DMS114 treated with DMSO at 0.1 percent for 48 hours (cell line): ENCODE measurements around the gene IL4R.
"Not testable (repeated sequence)": the region's sequence is repeated elsewhere in the genome, so short reads cannot be mapped to it uniquely, and the experiment has no call there.

Experiments used
- DNase-seq: peaks from one replicate; lab custom pipeline; 2025; ENCODE audit not compliant: unreplicated experiment; lab: John Stamatoyannopoulos, UW

The IL4R gene

DNA sequence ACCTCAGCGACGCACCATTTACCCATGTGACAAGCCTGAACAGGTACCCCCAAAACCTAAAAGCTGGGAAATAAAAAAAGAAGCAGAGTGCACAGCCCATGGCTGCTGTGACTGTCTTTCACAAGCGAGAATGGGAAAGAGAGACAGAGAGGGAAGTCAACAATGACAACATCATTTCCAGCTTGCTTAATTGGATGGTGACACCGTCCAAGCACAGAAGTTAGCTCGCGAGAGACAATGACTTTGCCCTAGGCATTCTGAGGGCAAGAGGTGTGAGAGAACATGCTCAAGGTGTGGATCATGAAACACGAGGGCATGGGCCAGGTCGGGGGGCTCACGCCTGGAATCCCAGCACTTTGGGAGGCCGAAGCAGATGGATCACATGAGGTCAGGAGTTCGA lies 25.9 kb upstream of the IL4R start:
- no peak for DNase-seq

DNA sequence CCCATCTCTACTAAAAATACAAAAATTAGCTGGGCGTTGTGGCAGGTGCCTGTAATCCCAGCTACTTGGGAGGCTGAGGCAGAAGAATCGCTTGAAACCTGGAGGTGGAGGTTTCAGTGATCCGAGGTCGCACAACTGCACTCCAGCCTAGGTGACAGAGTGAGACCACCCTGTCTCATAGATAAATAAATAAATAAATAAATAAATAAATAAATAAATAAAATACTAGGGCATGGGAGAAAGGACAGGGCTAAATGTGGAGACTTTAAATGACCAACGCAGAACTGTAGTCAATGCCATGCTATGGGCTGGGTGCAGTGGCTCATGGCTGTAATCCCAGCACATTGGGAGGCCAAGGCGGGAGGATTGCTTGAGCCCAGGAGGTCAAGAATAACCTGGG lies 25.5 kb upstream of the IL4R start:
- not testable (repeated sequence) for DNase-seq

DNA sequence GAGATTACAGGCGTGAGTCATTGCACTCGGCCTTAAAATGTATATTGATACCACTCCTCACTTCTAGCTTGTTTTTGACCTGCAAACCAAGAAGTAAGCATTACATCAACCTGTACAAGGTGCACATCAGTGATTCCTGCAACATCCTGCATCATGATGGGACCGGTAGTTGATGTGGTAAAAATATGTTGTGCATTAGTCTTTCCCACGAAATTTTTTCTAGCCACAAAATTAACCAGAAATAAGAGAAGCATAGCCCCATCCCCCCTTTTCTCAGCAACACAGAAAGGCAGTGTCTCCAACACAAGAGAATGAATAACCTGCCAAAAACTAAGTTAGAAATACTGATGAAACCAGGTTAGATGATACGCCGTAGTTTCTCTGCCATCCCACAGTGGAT lies 24.1 kb upstream of the IL4R start:
- no peak for DNase-seq

DNA sequence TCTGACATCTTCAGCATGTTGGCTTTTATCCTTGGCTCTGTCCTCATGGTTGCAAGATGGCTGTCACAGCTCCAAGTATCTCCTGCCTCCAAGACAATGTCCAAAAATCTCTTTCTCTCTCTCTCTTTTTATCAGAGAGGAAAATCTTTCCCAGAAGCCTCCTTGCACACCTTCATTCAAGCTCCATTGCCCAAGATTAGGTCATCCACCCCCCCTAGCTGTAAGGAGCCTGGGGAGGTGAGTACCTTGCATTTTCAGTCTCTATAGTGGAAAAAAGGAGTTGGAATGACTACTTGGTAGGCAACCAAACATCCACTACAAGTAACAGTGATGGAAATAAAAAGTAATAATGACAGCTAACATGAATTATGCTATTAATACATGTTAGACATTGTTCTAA lies 23.2 kb upstream of the IL4R start:
- no peak for DNase-seq

DNA sequence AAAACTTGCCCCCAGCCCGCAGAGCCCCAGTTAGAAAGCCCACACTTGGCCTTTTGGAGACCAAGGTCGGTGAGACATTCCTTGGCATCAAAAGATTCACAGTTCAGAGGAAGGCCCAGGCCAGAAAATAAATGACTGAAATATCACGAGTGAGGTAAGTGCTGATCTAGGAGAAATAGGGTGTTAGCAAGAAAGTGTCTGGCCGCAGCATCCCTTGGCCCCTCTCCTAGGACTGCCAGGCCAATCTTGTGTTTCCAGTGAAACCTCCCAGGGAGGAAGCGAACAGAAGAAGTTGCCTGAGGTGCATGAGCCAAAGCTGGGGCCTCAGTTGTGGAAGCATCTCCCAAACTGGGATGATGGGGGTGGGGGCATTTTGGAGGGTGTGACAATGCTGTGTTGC lies 22.7 kb upstream of the IL4R start:
- DNase-seq: no peak

DNA sequence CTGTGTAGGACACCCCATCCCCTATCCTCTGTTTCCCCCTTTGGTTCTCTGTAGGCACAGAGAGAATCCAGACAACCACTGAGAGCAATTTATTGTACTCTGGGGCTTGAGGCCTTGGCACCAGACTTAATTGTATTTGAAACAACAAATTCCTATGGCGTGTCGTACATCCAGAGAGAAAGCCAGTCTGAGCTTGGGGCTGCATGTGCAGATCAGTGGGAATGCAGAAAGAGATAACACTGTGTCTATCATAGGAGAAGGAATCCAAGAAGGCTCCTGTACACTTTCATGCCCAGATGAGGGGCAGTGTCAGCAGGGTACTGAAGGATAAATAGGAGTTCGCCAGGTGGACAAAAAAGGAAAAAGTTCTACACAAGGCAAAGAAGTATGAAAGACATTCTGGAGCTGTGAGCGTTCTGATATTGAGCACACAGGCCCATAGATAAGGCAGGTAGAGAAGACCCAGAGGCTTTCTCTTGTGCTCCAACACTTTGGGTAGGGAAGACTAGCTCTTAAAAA lies 22.0 kb upstream of the IL4R start:
- no peak for DNase-seq

DNA sequence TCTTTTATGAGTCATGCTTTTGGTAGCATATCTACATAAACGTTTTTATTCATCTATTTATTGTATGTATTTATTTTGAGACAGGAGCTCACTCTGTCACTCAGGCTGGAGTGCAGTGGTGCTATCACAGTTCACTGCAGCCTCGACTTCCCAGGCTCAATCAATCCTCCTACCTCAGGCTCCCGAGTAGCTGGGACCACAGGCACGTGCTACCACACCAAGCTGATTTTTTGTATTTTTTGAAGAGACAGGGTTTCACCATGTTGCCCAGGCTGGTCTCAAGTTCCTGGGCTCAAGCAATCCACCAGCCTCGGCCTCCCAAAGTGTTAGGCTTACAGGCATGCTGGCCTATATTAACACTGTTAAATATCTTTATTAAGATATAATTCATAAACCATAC lies 20.4 kb upstream of the IL4R start:
- no peak for DNase-seq

DNA sequence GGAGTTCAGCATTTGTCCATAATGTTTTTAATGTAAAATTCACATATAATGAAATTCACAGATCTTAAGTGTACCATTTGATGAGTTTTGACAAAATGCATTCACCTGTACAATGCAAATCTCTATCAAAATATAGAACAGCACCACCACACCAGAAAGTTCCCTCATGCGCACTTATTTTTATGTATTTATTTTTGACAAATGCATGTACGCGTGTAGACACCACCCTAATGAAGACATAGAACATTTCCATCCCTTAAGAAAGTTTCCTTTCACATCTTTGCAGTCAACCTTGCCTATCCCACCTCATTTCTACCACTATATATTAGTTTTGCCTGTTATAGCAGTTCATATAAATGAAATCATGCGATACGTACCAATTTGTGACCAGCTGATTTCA lies 15.6 kb upstream of the IL4R start:
- no peak for DNase-seq

DNA sequence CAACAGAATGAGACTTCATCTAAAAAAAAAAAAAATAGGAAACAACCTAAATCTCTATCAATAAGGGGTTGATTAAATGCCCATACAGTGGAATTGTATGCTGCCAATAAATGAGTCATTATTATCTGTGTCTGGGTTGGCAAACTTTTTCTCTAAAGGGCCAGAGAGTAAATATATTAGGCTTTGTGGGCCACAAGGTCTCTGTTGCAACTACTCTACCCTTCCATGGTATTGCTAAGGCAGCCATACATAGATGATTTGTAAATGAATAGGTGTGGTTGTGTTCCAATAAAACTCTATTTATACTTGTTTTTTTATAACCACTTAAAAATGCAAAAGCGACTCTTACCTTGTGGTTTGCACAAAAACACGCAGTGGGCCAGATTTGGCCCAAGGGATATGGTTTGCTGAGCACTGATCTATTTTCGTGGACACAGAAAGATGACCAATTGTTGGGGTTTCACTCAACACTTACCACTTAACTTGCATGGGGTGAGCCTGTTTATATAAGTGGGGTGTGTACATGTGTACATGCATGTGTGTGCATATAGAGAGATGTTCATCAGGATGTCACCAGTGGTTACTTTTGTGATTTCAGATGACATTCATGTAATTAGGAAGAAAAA lies 12.4 kb upstream of the IL4R start:
- DNase-seq: no peak

DNA sequence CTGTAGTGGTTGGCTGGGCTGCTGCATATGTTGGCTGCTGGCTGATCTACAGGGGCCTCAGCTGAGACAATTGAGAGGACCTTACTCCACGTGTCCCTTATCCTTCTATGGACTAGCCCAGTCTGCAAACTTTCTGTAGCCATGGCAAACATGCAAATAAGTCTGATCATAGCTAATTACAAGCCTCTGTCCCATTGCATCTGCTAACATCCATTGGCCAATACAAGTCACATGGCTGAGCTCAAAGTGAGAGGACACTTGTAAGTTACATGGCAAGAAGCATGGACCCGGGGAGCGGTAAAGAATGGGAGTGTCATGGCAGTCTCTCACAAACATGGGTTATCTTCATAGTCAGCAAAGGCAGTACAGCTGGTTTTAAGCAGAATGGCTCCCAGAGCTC lies 11.6 kb upstream of the IL4R start:
- no peak for DNase-seq

DNA sequence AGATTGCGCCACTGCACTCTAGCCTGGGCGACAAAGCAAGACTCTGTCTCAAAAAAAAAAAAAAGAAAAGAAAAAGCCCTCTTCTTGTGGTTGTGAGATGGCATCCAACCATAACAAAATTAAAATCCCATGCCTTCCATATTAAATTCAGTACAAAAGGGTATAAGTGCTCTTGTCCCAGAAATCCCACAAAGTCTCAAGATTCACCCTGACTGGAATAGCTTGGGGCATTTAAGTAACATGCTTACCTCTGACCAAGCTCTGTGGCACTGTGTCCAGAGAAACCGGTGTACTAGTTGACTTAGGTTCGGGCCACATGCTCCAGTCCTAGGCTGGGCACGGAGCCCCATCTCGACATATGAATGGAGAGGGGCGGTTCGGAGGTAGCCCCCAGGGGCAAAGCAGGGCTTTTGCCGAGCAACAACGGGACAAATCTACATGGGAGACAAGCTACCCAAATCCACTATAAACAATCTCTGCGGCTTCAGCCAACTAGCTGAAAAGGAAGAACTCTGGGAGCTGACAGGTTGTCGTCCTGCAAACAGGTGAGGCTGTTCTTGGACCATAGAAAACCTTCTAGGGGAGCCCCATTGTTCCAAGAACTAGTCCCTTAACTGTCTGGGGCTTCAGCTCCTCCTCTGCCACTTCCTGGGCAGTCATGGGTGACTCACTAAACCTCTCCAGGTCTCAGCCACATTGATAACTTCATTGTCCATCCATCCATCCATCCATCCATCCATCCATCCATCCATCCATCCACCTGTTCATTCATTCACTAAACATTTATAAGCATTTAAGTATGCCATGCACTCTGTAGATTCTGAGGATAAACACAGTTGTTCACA lies 10.3 kb upstream of the IL4R start:
- no peak for DNase-seq

DNA sequence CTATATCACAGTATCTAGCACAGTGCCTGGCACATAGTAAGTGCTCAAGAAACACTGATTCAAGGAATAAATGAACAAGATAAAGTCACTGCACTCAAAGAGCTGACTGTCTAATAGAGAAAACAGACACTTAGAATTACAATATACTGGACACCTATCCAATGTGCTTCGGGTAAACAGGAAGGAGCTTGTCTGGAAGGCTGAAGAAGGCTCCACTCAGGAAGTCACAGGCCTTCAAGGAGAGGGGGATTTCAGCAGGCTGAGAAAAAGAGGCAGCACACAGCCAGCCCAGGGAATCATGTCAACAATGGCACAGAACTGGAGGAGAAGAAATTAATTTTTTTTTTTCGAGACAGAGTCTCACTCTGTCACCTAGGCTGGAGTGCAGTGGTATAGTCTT lies 9.7 kb upstream of the IL4R start:
- no peak for DNase-seq

DNA sequence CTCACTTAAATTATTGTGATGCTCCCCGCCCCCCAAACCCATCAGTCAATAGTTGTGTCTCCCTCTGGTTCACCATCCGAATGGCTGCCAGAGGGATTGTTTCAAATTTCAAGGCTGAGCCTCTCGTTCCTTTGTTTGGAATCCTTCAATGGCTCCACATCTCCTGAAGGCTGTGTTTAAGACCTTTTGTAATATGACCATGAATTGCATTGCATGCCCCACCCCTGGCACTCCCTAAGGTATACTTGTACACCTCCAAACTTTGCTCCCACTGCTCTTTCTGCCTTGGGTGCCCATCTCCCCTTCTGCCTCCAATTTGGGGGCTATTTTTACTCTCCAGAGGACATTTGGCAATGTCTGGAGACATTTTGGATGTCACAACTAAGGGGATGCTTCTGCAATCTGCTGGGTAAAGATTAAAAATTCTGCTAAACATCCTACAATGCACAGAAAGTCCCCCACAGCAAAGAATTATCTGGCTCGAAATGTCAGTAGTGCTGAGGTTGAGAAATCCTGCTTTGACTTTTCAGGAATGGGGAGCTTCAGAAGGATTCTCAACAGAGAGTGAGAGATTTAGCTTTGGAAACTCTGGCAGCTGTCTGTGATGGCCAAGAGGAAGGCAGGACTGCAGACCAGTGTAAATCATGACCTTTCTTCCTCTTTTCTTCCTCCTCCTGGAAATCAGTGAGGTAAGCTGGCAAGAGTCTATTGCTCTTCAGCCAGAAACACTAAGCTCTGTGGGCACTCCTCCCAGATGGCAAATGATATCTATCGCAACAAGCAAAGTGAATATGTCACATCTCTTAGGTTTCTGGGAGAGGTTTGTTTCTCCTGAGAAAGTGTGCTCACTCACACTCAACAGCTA lies 8.7 kb upstream of the IL4R start:
- DNase-seq: no peak

DNA sequence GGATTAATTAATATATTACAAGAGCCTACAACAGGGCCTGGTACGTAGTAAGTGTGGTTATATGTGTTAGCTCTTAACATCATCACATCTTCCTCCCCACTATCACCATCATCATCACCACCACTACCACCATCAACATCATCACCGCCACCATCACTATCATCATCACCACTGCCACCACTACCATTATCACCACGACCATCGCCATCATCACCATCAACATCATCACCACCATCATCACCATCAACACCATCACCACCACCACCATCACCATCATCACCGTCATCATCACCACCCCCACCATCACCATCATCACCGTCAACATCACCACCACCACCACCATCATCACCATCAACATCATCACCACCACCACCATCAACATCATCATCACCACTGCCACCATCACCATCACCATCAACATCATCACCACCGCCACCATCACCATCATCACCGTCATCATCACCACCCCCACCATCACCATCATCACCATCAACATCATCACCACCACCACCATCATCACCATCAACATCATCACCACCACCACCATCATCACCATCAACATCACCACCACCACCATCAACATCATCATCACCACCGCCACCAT lies 7.8 kb upstream of the IL4R start:
- DNase-seq: no peak

DNA sequence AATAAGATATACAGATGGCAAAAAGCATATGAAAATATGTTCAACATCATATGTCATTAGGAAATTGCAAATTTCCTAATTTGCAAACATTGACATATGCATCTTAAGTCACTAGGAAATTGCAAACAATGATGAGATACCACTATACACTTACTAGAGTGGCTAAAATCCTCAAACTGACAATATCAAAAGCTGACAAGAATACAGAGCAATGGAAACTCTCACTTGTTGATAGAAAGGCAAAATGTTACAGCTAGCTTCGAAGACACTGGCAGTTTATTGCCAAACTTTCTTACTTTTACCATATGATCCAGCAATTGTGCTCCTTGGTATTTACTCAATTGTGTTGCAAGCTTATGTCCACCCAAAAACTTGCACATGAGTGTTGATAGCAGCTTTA lies 5.0 kb upstream of the IL4R start:
- no peak for DNase-seq

DNA sequence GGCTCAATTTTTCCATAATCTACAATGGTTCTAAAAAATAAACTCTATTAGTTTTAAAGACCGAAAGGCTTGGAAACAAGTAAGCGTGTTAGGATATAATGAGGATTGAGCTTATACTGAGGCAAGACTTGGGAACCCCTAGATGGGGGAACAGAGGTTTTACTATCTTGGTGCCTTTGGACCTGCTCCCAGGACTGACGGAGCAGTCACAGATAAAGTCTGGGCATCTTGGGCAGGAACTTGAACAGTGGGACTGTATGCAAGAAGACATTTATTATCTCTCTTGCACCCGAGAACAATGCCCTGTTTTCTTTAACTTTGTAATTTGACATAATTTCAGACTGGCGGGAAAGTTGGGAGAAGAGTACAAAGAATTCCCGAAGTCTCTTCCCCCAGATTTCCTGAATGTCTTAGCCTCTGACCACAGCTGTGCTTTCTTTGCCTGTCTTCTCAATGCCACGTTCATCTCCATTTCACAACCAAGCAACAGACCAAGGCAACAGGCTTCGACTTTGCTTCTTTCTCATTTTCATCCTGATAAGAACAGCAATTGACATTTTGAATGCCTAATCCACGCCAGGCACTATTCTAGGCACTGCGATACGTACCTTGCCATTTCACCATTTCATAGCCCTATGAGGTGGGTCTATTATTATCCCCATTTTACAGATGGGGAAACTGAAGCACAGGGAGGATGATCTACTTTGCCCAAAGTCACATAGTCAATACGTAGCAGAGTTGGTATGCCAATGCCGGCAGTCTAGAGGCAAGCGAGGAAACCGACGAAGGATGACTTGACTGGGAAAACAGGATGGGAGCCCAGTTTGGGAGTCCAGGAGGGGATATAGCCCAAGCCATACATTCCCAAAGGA lies 3.0 kb upstream of the IL4R start:
- DNase-seq: no peak

DNA sequence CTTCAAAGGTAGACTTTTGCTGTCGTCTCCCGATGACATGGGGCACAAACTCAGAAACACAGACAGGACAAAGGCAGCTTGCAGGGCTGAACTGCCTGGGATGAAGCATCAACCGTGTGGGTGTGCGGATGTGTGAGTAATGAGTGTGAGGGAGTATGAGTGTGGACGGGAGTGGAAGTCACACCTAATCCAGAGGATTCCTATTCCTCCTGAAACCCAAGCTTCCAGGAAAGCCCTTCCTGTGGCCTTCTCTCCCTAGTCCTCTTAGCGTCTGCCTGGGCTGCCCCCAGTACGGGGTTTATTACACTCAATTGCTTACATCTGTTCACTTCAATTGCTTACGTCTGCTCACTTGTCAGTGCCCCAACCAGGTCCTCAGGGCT lies 2.3 kb upstream of the IL4R start:
- no peak for DNase-seq

DNA sequence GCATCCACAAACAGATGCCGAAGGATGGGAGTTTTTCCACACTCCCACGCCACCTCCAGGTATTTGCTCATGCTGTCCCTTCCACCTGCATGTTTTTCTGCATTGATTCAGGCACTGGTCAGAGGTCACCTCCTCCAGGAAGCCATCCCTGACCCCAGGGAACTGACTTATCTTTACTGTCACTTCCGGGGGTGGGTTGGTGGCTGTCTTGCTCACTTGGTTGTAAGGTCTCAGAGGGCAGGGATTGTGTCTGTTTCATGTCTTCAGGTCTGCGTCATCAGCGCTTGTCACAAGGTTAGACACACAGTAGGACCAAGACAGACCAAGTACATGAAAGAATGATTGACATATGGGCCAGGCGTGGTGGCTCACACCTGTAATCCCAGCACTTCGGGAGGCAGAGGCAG lies 1.9 kb upstream of the IL4R start:
- no peak for DNase-seq

DNA sequence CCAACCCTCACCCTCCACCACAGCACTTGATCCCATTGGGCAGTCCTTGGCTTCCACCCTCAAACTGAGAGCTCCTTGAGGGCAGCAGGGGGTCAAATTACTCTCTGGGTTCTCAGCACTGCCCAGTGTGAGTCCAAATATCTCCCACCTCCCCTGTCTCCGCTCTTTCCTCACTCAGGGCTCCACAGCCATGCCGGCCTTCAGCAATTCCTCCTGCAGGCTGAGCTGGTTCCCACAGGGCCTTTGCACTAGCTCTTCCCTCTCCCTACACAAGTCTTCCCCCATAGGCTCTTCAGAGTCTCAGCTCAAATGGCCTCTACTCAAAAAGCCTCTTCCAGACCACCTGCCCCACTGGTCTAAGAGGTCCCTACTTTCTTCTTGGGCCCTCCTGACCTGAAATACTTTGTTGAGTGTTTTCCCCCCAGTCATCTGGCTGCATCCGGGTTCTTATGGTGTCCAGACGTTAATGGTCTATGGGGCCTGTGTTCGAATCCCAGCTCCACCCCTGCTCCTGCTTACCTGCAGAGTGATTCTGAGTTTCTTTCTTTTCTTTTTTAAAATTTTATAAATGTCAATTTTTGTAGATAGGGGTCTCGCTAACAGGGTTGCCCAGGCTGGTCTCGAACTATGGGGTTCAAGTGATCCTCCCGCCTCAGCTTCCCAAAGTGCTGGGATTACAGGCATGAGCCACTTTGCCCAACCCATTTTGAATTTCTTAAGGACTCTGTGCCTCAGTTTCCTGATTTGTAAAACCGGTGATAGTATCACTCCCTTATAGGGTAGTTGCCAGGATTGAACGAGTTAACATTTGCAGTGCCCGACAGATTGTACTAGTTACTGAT lies 973 bp upstream of the IL4R start:
- no peak for DNase-seq
